Measurements from ENCODE around the gene PHLPP2.
"Not testable (repeated sequence)": the region's sequence is repeated elsewhere in the genome, so short reads cannot be mapped to it uniquely, and the experiment has no call there.

The PHLPP2 gene

GRCh38 chr16:71722801-71723536 is 1.5 kb downstream of the PHLPP2 start:
- DNase-seq (ENCODE audit: low spot score): peak; percentile 67

GRCh38 chr16:71721066-71721740 is 3.3 kb downstream of the PHLPP2 start:
- no peak for DNase-seq (ENCODE audit: low spot score)

- DNase-seq (ENCODE audit: low spot score): no peak
Measured at GRCh38 chr16:71712501-71712900, 12.0 kb downstream of the PHLPP2 start.

- no peak for DNase-seq (ENCODE audit: low spot score)
Measured at GRCh38 chr16:71711789-71712188, 12.7 kb downstream of the PHLPP2 start.

- no peak for DNase-seq (ENCODE audit: low spot score)
Measured at GRCh38 chr16:71709229-71709781, 15.2 kb downstream of the PHLPP2 start.

- DNase-seq (ENCODE audit: low spot score): no peak
Measured at GRCh38 chr16:71708696-71709095, 15.8 kb downstream of the PHLPP2 start.

- no peak for DNase-seq (ENCODE audit: low spot score)
Measured at GRCh38 chr16:71707199-71707598, 17.3 kb downstream of the PHLPP2 start.

GRCh38 chr16:71706046-71706445 is 18.5 kb downstream of the PHLPP2 start:
- DNase-seq (ENCODE audit: low spot score): no peak

- no peak for DNase-seq (ENCODE audit: low spot score)
Measured at GRCh38 chr16:71703333-71703732, 21.2 kb downstream of the PHLPP2 start.

- DNase-seq (ENCODE audit: low spot score): peak; percentile 17
Measured at GRCh38 chr16:71700831-71701230, 23.7 kb downstream of the PHLPP2 start.

GRCh38 chr16:71698491-71698890 is 26.0 kb downstream of the PHLPP2 start:
- DNase-seq (ENCODE audit: low spot score): no peak

- DNase-seq (ENCODE audit: low spot score): no peak
Measured at GRCh38 chr16:71693164-71693563, 31.3 kb downstream of the PHLPP2 start.

GRCh38 chr16:71689901-71690300 is 34.6 kb downstream of the PHLPP2 start:
- DNase-seq (ENCODE audit: low spot score): no peak

GRCh38 chr16:71687861-71688260 is 36.6 kb downstream of the PHLPP2 start:
- no peak for DNase-seq (ENCODE audit: low spot score)

- DNase-seq (ENCODE audit: low spot score): not testable (repeated sequence)
Measured at GRCh38 chr16:71684280-71684679, 40.2 kb downstream of the PHLPP2 start.

- DNase-seq (ENCODE audit: low spot score): no peak
Measured at GRCh38 chr16:71681360-71681759, 43.1 kb downstream of the PHLPP2 start.

- peak; percentile 34 for DNase-seq (ENCODE audit: low spot score)
Measured at GRCh38 chr16:71676236-71676635, 48.3 kb downstream of the PHLPP2 start.

GRCh38 chr16:71675380-71675779 is 49.1 kb downstream of the PHLPP2 start:
- DNase-seq (ENCODE audit: low spot score): no peak

- no peak for DNase-seq (ENCODE audit: low spot score)
Measured at GRCh38 chr16:71674229-71674628, 50.3 kb downstream of the PHLPP2 start.

GRCh38 chr16:71673582-71673973 is 50.9 kb downstream of the PHLPP2 start:
- no peak for DNase-seq (ENCODE audit: low spot score)

GRCh38 chr16:71672803-71673581 is 51.5 kb downstream of the PHLPP2 start:
- no peak for DNase-seq (ENCODE audit: low spot score)

- no peak for DNase-seq (ENCODE audit: low spot score)
Measured at GRCh38 chr16:71672125-71672524, 52.4 kb downstream of the PHLPP2 start.

- no peak for DNase-seq (ENCODE audit: low spot score)
Measured at GRCh38 chr16:71671165-71671564, 53.3 kb downstream of the PHLPP2 start.

All from Ammon's horn (tissue), 1 donor.